ENCODE measurements around the gene MAD1L1.

The MAD1L1 gene

GRCh38 chr7:2143981-2144595, 88.7 kb downstream of the MAD1L1 start:
- no peak for DNase-seq (ENCODE audit: extremely low read depth in 1 of 2, low read depth in 1 of 2)

GRCh38 chr7:2143450-2143849, 89.3 kb downstream of the MAD1L1 start:
- DNase-seq (ENCODE audit: extremely low read depth in 1 of 2, low read depth in 1 of 2), result no peak

- no peak for DNase-seq (ENCODE audit: extremely low read depth in 1 of 2, low read depth in 1 of 2)
These were observed 90.4 kb downstream of the MAD1L1 start for GRCh38 chr7:2142386-2142785.

- no peak for DNase-seq (ENCODE audit: extremely low read depth in 1 of 2, low read depth in 1 of 2)
These were observed 91.1 kb downstream of the MAD1L1 start for GRCh38 chr7:2141651-2142050.

DNA sequence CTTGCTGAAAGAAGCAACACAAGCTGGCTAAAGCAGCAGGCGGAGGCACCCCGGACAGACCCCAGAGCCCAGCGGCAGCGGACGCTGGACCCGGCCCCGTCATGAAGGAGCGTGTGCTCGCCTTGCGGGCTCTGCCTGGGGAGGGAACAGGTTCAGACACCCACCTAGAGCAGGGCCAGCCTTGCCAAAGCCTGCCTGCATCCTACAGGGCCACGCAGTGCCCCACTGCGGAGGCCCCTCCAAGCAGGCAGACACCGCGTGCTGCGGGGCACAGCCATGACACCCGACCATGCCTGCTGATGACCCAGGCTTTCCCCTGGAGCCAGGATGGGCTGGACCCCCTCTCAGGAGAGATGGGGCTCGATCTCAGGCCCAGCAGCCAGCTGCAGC, 91.7 kb downstream of the MAD1L1 start:
- DNase-seq (ENCODE audit: extremely low read depth in 1 of 2, low read depth in 1 of 2), result no peak

DNA sequence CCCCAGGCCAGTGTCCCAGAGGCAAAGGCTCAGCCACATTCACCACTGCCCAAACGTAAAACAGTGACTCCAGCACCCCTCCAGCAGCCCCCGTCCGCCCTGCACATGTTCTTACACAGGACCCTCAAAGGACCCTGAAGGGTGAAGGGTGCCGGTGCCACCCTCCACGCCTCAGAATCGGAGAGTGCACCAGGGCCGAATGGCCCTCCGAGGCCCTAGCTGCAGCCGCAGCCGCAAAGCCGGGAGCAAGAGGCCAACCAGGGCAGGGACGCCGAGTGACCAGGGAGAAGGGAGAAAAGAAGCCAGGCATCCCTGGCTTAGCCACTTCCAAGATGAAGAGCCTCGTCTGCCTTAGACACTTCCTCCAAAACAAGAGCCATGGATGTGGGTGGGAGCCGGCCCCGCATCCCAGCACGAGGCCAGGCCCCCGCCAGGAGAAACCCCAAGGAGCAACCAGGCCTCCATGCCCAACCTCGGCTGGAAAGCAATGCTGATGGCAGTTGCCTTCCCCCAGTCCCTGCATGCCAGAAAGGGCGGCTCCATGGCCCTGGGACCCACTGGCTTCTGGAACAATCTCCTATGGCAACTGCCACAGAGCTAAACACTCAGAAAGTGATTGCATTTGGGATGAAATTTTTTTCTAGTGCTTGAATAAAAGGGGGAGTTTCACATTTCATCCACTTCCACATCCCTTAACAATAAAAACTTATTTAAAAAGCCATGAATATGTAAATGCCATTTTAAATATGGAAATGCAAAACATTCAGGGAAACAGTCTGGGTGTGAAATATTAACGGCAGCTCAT, 92.3 kb downstream of the MAD1L1 start:
- no peak for DNase-seq (ENCODE audit: extremely low read depth in 1 of 2, low read depth in 1 of 2)

- DNase-seq (ENCODE audit: extremely low read depth in 1 of 2, low read depth in 1 of 2), result no peak
These were observed 93.6 kb downstream of the MAD1L1 start for GRCh38 chr7:2139004-2139699.

DNA sequence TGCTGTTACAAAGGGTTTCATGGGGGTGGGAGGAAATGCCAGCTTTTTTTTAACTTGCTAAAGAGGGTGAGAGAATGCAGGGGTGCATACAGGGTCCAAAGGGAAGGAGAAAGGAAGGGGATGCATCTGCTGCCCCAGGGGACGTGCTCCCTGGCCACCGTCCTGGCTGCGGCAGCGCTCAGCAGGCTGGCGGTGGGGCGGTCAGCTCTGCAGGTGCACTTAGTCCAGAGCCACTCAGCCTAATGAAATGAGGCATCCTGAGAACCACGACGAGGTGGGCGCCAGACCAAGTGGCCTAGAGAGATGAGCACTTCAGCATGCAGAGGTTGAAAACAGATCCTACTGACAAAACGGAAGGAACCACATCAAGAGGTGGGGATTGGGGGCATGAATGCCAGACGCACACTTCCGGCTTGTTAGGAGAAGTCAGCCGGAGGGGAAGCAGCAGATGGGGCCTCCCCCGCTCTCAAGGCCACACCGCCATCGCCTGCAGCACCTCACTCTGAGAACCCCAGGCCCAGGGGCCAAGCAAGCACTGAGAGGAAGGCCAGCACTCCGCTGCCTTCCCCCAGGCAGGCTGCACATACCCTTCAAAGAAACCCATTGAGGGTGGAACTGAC, 94.5 kb downstream of the MAD1L1 start:
- peak; percentile 24 to 40 for DNase-seq (ENCODE audit: extremely low read depth in 1 of 2, low read depth in 1 of 2)

DNA sequence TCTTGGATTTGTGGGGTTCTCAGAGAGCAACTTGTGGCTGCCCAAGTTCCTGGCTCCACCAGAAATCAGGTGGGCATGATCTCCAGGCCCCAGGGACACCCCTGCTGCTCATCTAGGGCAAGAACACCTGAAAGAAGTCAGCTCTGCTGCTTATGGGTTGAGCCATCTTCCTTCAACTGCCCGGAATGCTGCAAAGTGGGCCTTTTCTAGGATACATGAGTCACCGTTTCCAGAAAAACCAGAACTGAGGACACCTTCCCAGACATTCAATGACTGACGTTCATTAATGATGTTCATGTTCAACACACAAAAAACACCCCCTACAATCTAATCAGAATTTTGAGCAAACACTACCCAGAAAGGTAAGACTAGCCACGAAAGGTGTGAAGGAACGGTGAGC, 98.0 kb downstream of the MAD1L1 start:
- no peak for DNase-seq (ENCODE audit: extremely low read depth in 1 of 2, low read depth in 1 of 2)

DNA sequence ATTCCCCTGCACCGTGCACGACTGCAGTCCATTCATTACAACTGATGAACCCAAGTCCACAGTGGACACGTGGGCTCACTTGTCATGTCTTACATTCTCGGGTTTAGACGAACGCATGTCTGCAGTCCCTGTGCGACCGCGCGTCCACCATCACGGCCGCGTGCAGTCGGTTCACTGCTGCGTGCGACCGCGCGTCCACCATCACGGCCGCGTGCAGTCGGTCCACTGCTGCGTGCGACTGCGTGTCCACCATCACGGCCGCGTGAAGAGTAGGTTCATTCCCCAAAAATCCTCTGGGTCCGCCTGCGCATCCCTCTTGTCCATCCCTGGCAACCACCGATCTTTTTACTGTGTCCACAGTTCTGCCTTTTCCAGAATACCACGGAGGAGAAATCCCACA, 100.5 kb downstream of the MAD1L1 start:
- no peak for DNase-seq (ENCODE audit: extremely low read depth in 1 of 2, low read depth in 1 of 2)

DNA sequence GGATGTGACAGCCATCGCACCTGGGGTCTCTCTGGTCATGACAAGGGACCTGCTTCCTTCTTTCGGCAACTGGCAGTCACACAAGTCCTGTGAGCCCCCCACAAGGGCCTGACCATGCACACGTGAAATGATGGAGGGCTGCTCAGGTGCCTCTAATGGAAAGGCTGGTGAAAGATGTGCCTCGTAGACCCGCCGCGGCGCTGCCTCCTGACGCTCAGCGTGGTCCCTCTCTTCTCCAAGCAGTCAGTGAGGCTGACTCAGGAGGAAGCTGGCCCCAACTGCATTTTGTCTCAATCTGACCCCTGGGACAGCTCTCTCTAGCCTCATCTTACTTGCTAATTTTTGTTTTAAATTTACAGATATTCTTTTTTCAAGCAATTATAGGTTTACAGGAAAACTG, 100.9 kb downstream of the MAD1L1 start:
- no peak for DNase-seq (ENCODE audit: extremely low read depth in 1 of 2, low read depth in 1 of 2)

DNA sequence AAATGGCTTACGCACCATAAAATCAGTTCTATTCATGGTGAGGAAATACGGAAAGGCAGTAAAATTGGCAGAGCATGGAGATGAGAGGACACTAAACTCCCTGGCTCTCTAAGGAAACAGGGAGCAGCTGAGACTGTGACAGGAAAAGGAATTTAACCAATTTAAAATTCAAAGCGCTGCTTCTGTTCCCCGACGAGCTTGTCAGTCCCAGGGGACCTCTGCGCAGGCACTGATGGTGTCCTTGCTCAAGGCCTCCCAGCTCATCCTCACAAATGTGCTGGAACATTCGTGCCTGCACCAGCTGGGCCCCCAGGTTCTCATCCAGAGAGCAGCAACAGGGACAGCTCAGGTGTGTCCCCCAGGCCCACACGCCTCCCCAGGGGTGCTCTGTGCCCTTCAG, 101.4 kb downstream of the MAD1L1 start:
- DNase-seq (ENCODE audit: extremely low read depth in 1 of 2, low read depth in 1 of 2), result no peak

DNA sequence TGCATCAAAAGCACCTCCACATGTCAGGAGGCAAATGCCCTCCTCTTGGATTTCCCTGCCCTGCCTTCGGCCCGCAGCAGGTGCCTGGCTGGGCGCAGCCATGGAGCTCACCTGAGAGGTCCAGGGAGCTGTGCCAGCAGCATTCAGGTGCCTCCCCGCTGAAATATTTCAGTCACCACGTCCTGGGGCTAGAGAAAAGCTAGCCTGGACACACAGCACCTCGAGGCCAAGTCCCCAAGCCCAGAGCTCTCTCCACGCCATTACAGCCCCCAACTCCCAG, 102.7 kb downstream of the MAD1L1 start:
- no peak for DNase-seq (ENCODE audit: extremely low read depth in 1 of 2, low read depth in 1 of 2)

DNA sequence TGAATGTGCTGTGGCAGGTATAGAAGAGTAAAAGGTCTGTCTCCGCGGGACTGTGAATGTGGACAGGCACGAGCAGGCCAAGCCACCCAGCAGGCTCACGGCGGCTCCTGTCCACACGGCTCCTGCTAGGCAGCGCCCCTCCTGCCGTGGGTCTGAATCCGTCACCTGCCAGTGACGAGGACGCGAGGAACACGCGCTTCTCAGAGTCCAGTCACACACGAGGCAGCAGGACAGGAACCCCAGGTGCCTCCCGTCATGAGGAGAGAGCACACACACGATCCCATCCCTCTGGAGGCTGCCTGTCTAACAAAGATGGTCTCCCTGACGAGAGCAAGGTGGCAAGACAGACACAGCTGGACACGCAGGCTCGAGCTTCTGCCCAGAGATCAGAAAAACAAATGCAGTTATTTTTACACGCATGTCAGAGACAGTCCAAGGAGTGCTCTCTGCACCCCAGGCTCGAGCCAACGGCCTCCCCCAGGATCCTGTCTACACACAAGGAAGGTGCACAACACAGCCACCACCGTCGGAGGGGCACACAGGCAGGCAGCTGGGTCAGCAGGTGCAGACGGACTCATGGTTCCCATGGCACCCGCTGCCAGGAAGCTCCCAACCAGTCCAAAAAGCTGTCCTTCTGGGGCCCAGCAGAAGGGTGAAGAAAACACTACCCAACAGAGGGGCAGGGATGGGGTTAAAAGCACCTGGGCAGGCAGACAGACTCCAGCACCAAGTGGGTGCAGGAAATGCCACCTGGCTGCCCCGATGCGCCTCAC, 103.2 kb downstream of the MAD1L1 start:
- no peak for DNase-seq (ENCODE audit: extremely low read depth in 1 of 2, low read depth in 1 of 2)

- no peak for DNase-seq (ENCODE audit: extremely low read depth in 1 of 2, low read depth in 1 of 2)
These were observed 104.0 kb downstream of the MAD1L1 start for GRCh38 chr7:2128601-2129322.

DNA sequence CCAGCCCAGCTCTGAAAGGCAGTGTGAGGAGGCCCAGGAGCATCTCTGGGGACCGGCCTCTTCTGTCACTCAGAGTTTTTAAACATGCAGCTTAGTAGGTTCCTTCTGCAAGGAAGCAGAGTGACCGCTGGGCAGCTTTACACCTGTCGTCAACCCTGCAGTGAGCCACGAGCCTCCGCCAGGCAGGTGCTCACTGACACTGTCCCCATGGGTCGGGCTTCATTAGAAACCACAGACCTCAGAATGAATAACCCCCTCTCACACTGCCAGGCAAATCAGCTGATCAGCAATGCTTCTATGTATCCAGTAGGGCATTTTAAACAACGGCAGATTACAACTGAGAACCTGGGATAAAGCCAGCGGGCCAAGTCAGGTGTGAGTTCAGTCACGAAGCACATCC, 106.1 kb downstream of the MAD1L1 start:
- DNase-seq (ENCODE audit: extremely low read depth in 1 of 2, low read depth in 1 of 2), result no peak

DNA sequence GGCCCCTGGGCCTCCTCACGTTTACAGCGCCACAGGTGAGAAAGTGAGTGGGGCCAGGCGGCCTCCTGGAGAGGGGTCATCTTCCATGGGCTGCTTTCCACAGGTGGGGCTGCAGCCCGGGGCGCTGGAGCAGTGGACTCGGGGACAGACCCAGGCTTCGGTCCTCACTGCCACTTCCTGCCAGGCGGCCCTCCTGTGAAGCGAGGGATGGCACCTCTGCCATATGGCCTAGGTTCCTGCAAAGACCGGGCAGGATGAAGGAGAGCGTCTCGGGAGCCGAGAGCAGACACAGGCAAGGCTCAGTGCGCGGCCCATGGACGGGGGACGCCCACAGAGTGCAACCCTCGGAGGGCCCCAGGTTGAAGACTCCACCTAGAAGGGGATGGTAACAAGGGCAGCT, 106.8 kb downstream of the MAD1L1 start:
- DNase-seq (ENCODE audit: extremely low read depth in 1 of 2, low read depth in 1 of 2), result no peak

DNA sequence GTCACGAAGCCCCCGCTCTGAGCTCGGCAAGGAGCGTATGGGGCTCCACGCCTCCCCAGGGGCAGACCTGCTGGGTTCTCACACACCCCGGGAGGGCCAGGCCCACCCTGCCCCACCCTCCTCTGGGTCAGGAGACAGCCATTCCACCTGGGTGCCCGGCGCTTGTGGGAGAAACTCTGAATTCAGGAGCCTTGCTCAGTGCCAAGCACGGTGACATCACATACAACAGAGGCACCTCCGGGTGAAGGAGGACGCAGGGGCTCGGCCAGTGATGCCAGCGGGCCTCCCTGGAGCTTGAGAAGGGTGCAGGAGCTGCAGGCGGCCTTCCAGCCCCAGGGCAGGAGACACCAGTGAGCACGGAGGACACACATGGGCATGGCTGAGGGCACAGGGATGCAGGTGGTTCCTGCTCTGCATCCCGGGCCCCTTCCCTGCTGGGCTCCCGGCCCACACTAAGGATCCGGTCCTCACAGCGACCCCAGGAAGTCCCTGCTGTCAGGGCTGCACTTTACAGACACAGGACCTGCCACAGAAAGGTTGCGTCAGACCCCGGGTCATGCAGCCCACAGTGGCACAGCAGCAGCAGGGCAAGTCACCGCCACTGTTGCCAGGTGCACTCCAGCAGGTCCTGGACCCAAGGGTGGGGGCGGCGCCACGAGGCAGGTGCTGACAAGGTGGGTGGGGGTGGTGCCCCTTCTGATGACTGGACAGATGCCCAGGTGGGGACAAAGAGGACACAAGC, 108.0 kb downstream of the MAD1L1 start:
- no peak for DNase-seq (ENCODE audit: extremely low read depth in 1 of 2, low read depth in 1 of 2)

DNA sequence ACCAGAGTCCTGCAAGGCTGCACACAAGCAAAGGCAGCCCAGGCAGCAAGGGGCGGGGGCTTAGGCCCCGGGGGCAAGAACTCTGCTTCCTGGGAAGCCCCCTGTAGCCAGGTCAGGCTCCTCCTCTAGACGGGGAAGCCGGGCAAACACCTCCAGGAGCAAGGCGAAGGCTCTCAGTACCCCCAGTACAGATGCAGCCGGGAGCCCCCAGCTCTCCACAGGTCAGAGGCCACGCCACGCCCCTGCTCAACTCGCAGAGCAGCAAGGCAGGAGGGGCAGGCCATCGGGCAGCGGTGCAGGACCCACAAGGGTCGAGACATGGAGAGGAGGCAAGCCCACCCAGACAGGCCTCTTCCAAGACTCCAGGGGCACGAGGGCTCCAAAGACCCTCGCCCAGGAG, 108.8 kb downstream of the MAD1L1 start:
- DNase-seq (ENCODE audit: extremely low read depth in 1 of 2, low read depth in 1 of 2), result no peak

DNA sequence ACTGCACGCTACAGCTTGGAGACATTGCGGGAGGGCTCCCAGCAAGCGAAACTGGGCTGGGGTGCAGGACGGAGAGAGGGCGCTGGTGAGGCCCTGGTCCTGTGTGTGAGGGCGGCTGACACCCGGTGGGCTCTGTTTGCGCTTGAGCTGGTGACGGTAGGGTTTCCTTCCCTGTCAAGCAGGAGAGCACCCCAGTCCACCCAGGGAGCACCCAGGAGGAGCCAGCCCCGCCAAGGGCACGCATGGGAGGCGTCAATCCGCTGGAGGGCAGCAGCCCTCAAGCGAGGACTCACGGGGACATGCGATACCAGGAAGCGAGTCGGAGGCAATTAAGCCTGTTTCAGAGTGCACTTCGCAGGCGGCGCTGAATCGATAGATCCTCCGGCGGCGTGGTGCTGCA, 109.4 kb downstream of the MAD1L1 start:
- no peak for DNase-seq (ENCODE audit: extremely low read depth in 1 of 2, low read depth in 1 of 2)

Data from stimulated activated CD8-positive, alpha-beta memory T cell treated with anti-CD3 and anti-CD28 coated beads, Interleukin-7, amount 100 ng/mL, for 48 hours (primary cell).